ENCODE measurements around the gene CARS2.
A peak's percentile ranks its signal among the peaks of the same experiment; 100 is the strongest.

The CARS2 gene

GRCh38 chr13:110618167-110618566 is 87.7 kb downstream of the CARS2 start:
- Histone ChIP-seq H3K4me1 (ENCODE audit: control insufficient read depth in 1 of 2, insufficient read depth in 1 of 2, low read depth in 1 of 2, low read length in 1 of 2) (peaks cover 16% of the 10 kb centered on the region in 2 experiments), H3K27ac (no peak overlapping the region), H3K36me3 (no peaks in the 10 kb centered on the region), H3K27me3 (peaks cover 46% of the 10 kb centered on the region), H3K9me3 (no peaks in the 10 kb centered on the region), H3K4me3 (ENCODE audit: low read depth in 1 of 2, low read length in 1 of 2) (no peak overlapping the region)
- no peak for TF ChIP-seq CTCF (IDR thresholded peaks at IDR 0.05)

- TF ChIP-seq CTCF (IDR thresholded peaks at IDR 0.05), result no peak
Measured at GRCh38 chr13:110617321-110618072, 88.4 kb downstream of the CARS2 start.

GRCh38 chr13:110616103-110617101 is 89.5 kb downstream of the CARS2 start:
- Histone ChIP-seq H3K4me3 (ENCODE audit: low read depth in 1 of 2, low read length in 1 of 2) (peak overlapping the region; percentile 61 to 72), H3K36me3 (no peaks in the 10 kb centered on the region)

More at GRCh38 chr13:110617321-110618072, 88.4 kb downstream of the CARS2 start:
- peaks cover 46% of the 10 kb centered on the region for H3K27me3 ChIP-seq
- no peak overlapping the region for H3K27ac ChIP-seq
- no peak overlapping the region for H3K4me3 ChIP-seq (ENCODE audit: low read depth in 1 of 2, low read length in 1 of 2)
- no peaks in the 10 kb centered on the region for H3K9me3 ChIP-seq
- H3K36me3 ChIP-seq, result no peaks in the 10 kb centered on the region
- peaks cover 16% of the 10 kb centered on the region in 2 experiments for H3K4me1 ChIP-seq (ENCODE audit: control insufficient read depth in 1 of 2, insufficient read depth in 1 of 2, low read depth in 1 of 2, low read length in 1 of 2)

GRCh38 chr13:110615322-110616102 is 90.4 kb downstream of the CARS2 start, which contains the start of gene NAXD:
Gene NAXD (plus strand): TSS chr13:110615545. CDS start chr13:110615602, 57 bp downstream.
- H3K27me3 ChIP-seq, result peaks cover 47% of the 10 kb centered on the region
- TF ChIP-seq CTCF (IDR thresholded peaks at IDR 0.05), result no peak
- no peaks in the 10 kb centered on the region for H3K9me3 ChIP-seq
- H3K36me3 ChIP-seq, result no peaks in the 10 kb centered on the region
- H3K4me1 ChIP-seq (ENCODE audit: control insufficient read depth in 1 of 2, insufficient read depth in 1 of 2, low read depth in 1 of 2, low read length in 1 of 2), result peaks cover 16% of the 10 kb centered on the region in 2 experiments
- peak within 1 kb of the TSS; percentile 61 to 72 for H3K4me3 ChIP-seq (ENCODE audit: low read depth in 1 of 2, low read length in 1 of 2)
- peak within 1 kb of the TSS; percentile 30 for H3K27ac ChIP-seq

More at GRCh38 chr13:110616103-110617101, 89.5 kb downstream of the CARS2 start:
- peaks cover 16% of the 10 kb centered on the region in 2 experiments for H3K4me1 ChIP-seq (ENCODE audit: control insufficient read depth in 1 of 2, insufficient read depth in 1 of 2, low read depth in 1 of 2, low read length in 1 of 2)
- H3K27me3 ChIP-seq, result peaks cover 46% of the 10 kb centered on the region
- H3K9me3 ChIP-seq, result no peaks in the 10 kb centered on the region
- no peak overlapping the region for H3K27ac ChIP-seq
- no peak for TF ChIP-seq CTCF (IDR thresholded peaks at IDR 0.05)

- no peaks in the 10 kb centered on the region for H3K9me3 ChIP-seq
- peaks cover 52% of the 10 kb centered on the region for H3K27me3 ChIP-seq
- no peaks in the 10 kb centered on the region for H3K36me3 ChIP-seq
- H3K4me1 ChIP-seq (ENCODE audit: control insufficient read depth in 1 of 2, insufficient read depth in 1 of 2, low read depth in 1 of 2, low read length in 1 of 2), result peaks cover 16% of the 10 kb centered on the region in 2 experiments
- no peak for TF ChIP-seq CTCF (IDR thresholded peaks at IDR 0.05)
- H3K4me3 ChIP-seq (ENCODE audit: low read depth in 1 of 2, low read length in 1 of 2), result peak overlapping the region; percentile 61 to 72
- H3K27ac ChIP-seq, result no peak overlapping the region
Measured at GRCh38 chr13:110615005-110615321, 91.0 kb downstream of the CARS2 start.
